A673 (cell line): ENCODE data around the gene FKBP5. TPM values are rescaled to one million over a fixed set of nuclear protein-coding genes. Genes with fewer than 3 reads are reported as not detected.

ENCODE experiments used
- BruUV-seq: library from RNA; stranded (reverse); fragments of 400-500 nt; replicated peaks from 2 replicates; lab custom pipeline; 2021; lab: Mats Ljungman, UMichigan
- CTCF ChIA-PET: fragments of 300-600 bp; sonication (Branson Sonifier 250); formaldehyde crosslinking; loops from one replicate; lab custom pipeline; 2022; ENCODE audit warnings: antibody characterized with exemption; lab: Charles Lee
- POLR2A ChIA-PET: fragments of 300-600 bp; sonication (Branson Sonifier 250); formaldehyde crosslinking; loops from one replicate; lab custom pipeline; 2022; ENCODE audit warnings: antibody characterized with exemption; ENCODE audit not compliant: low non-redundant PET; lab: Charles Lee
- DNase-seq: peaks from one replicate; pipeline ENCODE4 v3.0.0-alpha.2; 2015; ENCODE audit warnings: low spot score
- H3K27ac ChIP-seq: fragments of 200-600 bp; sonication (generic); 2 replicates; pipeline ENCODE4 v1.5.1; 2016; ENCODE audit warnings: mixed run types, low read depth, mild to moderate bottlenecking, mixed read lengths, antibody characterized with exemption, low read length; ENCODE audit not compliant: poor library complexity, severe bottlenecking
- H3K27me3 ChIP-seq: fragments of 200-600 bp; sonication (generic); replicated peaks from 2 replicates; pipeline ENCODE4 v1.6.1; 2017; ENCODE audit warnings: mixed run types, low read depth, mild to moderate bottlenecking, mixed read lengths, antibody characterized with exemption, low read length; ENCODE audit not compliant: insufficient read depth, poor library complexity
- H3K36me3 ChIP-seq: fragments of 200-600 bp; sonication (generic); 2 replicates; pipeline ENCODE4 v1.6.1; 2016; ENCODE audit warnings: mixed run types, mild to moderate bottlenecking, mixed read lengths, antibody characterized with exemption, low read length; ENCODE audit not compliant: insufficient read depth, poor library complexity, severe bottlenecking
- H3K4me1 ChIP-seq: fragments of 200-600 bp; sonication (generic); 2 replicates; pipeline ENCODE4 v1.6.1; 2017; ENCODE audit warnings: mixed run types, mild to moderate bottlenecking, mixed read lengths, antibody characterized with exemption, low read length; ENCODE audit not compliant: insufficient read depth, poor library complexity, severe bottlenecking
- H3K4me3 ChIP-seq: fragments of 200-600 bp; sonication (generic); 2 replicates; pipeline ENCODE4 v1.5.1; 2016; ENCODE audit warnings: low read depth, mixed run types, mild to moderate bottlenecking, mixed read lengths, low read length; ENCODE audit not compliant: poor library complexity, severe bottlenecking
- H3K9me3 ChIP-seq: fragments of 200-600 bp; sonication (generic); 2 replicates; pipeline ENCODE4 v1.6.1; 2016; ENCODE audit warnings: mixed run types, low read depth, mild to moderate bottlenecking, mixed read lengths, antibody characterized with exemption, low read length; ENCODE audit not compliant: poor library complexity, severe bottlenecking
- EZH2 ChIP-seq: fragments of 200-600 bp; sonication (generic); IDR thresholded peaks from 2 replicates; pipeline ENCODE4 v1.6.1; 2017; ENCODE audit warnings: borderline replicate concordance, low read depth, mild to moderate bottlenecking, mixed read lengths, antibody characterized with exemption, low read length; ENCODE audit not compliant: poor library complexity, severe bottlenecking
- intact Hi-C: fragments of 100-400 bp; cut with micrococcal nuclease; formaldehyde crosslinking; loops from one replicate; pipeline ENCODE4 v1.10.0; 2022; ENCODE audit not compliant: unreplicated experiment
- total RNA-seq: library from RNA; stranded (reverse); gene quantifications from 2 replicates; pipeline ENCODE4 v1.2.3, GENCODE V29; 2021
- TF ChIP-seq, protein P1 (sequence below): fragments of 300-800, 200-600 bp; sonication (generic); conservative IDR thresholded peaks from 2 replicates; pipeline ENCODE4 v1.5.1; 2017; ENCODE audit warnings: low read depth, mild to moderate bottlenecking, antibody characterized with exemption, low read length, moderate library complexity, mixed read lengths

Gene FKBP5
- total RNA-seq, 1 experiment from 2014 or later = 20.4 TPM

DNA sequence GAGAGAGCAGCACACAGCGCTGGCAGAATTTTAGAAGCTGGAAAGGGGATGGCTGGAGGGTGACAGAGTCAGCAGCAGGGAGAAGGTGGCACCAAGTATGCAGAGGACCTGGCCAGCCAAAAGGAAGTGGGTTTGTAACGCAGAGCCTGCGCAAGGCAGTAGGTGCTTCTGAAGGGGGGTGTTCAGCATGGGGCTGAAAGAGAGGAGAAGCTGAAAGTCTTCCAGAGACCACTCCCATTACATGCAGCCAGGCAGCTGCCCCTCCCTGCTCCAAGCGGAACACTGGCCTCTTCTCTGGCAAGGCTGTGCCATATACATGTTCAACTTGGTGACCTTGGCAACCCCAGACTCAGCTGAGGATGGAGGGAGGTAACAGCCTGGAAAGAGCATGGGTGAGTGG is 133.9 kb downstream of the FKBP5 start:
- Histone ChIP-seq H3K27ac (no peak overlapping the region), H3K36me3 (no peaks in the 10 kb centered on the region), H3K4me3 (no peak overlapping the region), H3K27me3 (no peaks in the 10 kb centered on the region), H3K9me3 (peaks cover 6% of the 10 kb centered on the region), H3K4me1 (no peaks in the 10 kb centered on the region)
- BruUV-seq = no TSS peak
- ChIA-PET POLR2A (no interaction called here), CTCF (no interaction called here)
- TF ChIP-seq EZH2 = no peak
- TF ChIP-seq, protein P1, sequence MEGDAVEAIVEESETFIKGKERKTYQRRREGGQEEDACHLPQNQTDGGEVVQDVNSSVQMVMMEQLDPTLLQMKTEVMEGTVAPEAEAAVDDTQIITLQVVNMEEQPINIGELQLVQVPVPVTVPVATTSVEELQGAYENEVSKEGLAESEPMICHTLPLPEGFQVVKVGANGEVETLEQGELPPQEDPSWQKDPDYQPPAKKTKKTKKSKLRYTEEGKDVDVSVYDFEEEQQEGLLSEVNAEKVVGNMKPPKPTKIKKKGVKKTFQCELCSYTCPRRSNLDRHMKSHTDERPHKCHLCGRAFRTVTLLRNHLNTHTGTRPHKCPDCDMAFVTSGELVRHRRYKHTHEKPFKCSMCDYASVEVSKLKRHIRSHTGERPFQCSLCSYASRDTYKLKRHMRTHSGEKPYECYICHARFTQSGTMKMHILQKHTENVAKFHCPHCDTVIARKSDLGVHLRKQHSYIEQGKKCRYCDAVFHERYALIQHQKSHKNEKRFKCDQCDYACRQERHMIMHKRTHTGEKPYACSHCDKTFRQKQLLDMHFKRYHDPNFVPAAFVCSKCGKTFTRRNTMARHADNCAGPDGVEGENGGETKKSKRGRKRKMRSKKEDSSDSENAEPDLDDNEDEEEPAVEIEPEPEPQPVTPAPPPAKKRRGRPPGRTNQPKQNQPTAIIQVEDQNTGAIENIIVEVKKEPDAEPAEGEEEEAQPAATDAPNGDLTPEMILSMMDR = no peak
- intact Hi-C loops = no loop called here
- DNase-seq = no peak

- Histone ChIP-seq H3K9me3 (peaks cover 6% of the 10 kb centered on the region), H3K4me3 (no peak overlapping the region), H3K27ac (no peak overlapping the region), H3K36me3 (no peaks in the 10 kb centered on the region), H3K4me1 (no peaks in the 10 kb centered on the region), H3K27me3 (no peaks in the 10 kb centered on the region)
- intact Hi-C loops = no loop called here
- CTCF ChIA-PET = no interaction called here
- no TSS peak for BruUV-seq
- POLR2A ChIA-PET = no interaction called here
- no peak for TF ChIP-seq EZH2
- TF ChIP-seq, protein P1 = no peak
- no peak for DNase-seq
Measured at GRCh38 chr6:35553315-35553714, 135.4 kb downstream of the FKBP5 start.

GRCh38 chr6:35552285-35552917 is 136.3 kb downstream of the FKBP5 start:
- Histone ChIP-seq H3K9me3 (peaks cover 6% of the 10 kb centered on the region), H3K27ac (no peak overlapping the region), H3K4me3 (no peak overlapping the region), H3K4me1 (no peaks in the 10 kb centered on the region), H3K27me3 (no peaks in the 10 kb centered on the region), H3K36me3 (no peaks in the 10 kb centered on the region)
- peak; percentile 37 for DNase-seq
- BruUV-seq = no TSS peak
- TF ChIP-seq, protein P1 = peak; percentile 90
- TF ChIP-seq EZH2 = no peak
- ChIA-PET POLR2A (no interaction called here), CTCF (interaction anchor here (0.9 kb wide), 1 partner anchor 36 kb away, joined by 4 read pairs; no protein-coding TSS in a partner anchor)
- intact Hi-C loops = no loop called here
